Bladder microvascular endothelial cell (primary cell): ENCODE measurements around the gene TSC2. TPM values are rescaled to one million over a fixed set of nuclear protein-coding genes. Genes with fewer than 3 reads are reported as not detected.

Experiments used
- total RNA-seq: library from RNA; depleted of rRNA; stranded (reverse); fragments of >200 nt; gene quantifications from 2 replicates; pipeline ENCODE4 v1.2.3, GENCODE V29; 2014

Gene TSC2
- total RNA-seq: 32.4 and 79.5 TPM in 2 replicates

GRCh38 chr16:2047330-2048115, at the start of gene TSC2, which contains the start of gene NTHL1:
Gene TSC2, plus strand, starts transcription at chr16:2047985. Its CDS starts 631 bp downstream, at chr16:2048616.
Gene NTHL1, minus strand, starts transcription at chr16:2047834. Its CDS starts 11 bp downstream, at chr16:2047823.

GRCh38 chr16:2009791-2010510, 37.8 kb upstream of the TSC2 start, which contains the start of gene ZNF598:
Gene ZNF598, minus strand, starts transcription at chr16:2009821.

GRCh38 chr16:2019518-2019920, 28.3 kb upstream of the TSC2 start, which contains the start of gene NPW:
Gene NPW, plus strand, starts transcription at chr16:2019785.

GRCh38 chr16:2026461-2027023, 21.2 kb upstream of the TSC2 start, which contains the start of gene NHERF2:
Gene NHERF2, plus strand, starts transcription at chr16:2026902. Its CDS starts 104 bp downstream, at chr16:2027006.

GRCh38 chr16:2135770-2136490, 88.1 kb downstream of the TSC2 start, which contains the start of gene PKD1:
Gene PKD1, minus strand, starts transcription at chr16:2135898. Its CDS starts 209 bp downstream, at chr16:2135689.

Other genes starting within 250 kb of the TSC2 start
- 70.3 and 94.3 TPM in 2 replicates for gene HAGH, start 221.2 kb upstream of the TSC2 start, total RNA-seq
- gene FAHD1, start 220.8 kb upstream of the TSC2 start, total RNA-seq: 70.3 and 124 TPM in 2 replicates
- gene MEIOB, start 175.8 kb upstream of the TSC2 start, total RNA-seq: not detected in 2 replicates
- not detected in 2 replicates for gene HS3ST6, start 129.6 kb upstream of the TSC2 start, total RNA-seq
- gene MSRB1, start 104.8 kb upstream of the TSC2 start, total RNA-seq: 6.5 and 8.7 TPM in 2 replicates
- gene RPL3L, start 93.3 kb upstream of the TSC2 start, total RNA-seq: not detected in 2 replicates
- 133 and 143 TPM in 2 replicates for gene NDUFB10, start 88.4 kb upstream of the TSC2 start, total RNA-seq
- 1,957 and 2,987 TPM in 2 replicates for gene RPS2, start 83.2 kb upstream of the TSC2 start, total RNA-seq
- gene RNF151, start 81.1 kb upstream of the TSC2 start, total RNA-seq: not detected in 2 replicates
- gene TBL3, start 75.9 kb upstream of the TSC2 start, total RNA-seq: 33.7 and 61.0 TPM in 2 replicates
- gene NOXO1, start 66.5 kb upstream of the TSC2 start, total RNA-seq: 0.13 and 0.16 TPM in 2 replicates
- 11.1 and 12.3 TPM in 2 replicates for gene GFER, start 63.8 kb upstream of the TSC2 start, total RNA-seq
- gene SYNGR3, start 58.0 kb upstream of the TSC2 start, total RNA-seq: 0.65 and 2.8 TPM in 2 replicates
- gene ZNF598, start 38.2 kb upstream of the TSC2 start, total RNA-seq: 11.2 and 24.5 TPM in 2 replicates
- 0.16 TPM in 1 of 2 replicates, not detected in the other for gene NPW, start 28.2 kb upstream of the TSC2 start, total RNA-seq
- 52.4 and 55.7 TPM in 2 replicates for gene NHERF2, start 21.1 kb upstream of the TSC2 start, total RNA-seq
- gene NTHL1, start 151 bp upstream of the TSC2 start, total RNA-seq: 23.5 and 61.5 TPM in 2 replicates
- 36.4 and 82.1 TPM in 2 replicates for gene PKD1, start 87.9 kb downstream of the TSC2 start, total RNA-seq
- 0.49 and 0.88 TPM in 2 replicates for gene RAB26, start 100.6 kb downstream of the TSC2 start, total RNA-seq
- gene TRAF7, start 107.8 kb downstream of the TSC2 start, total RNA-seq: 59.9 and 113 TPM in 2 replicates
- 0.50 TPM in 1 of 2 replicates, not detected in the other for gene CASKIN1, start 148.6 kb downstream of the TSC2 start, total RNA-seq
- gene MLST8, start 157.5 kb downstream of the TSC2 start, total RNA-seq: 10.5 and 12.0 TPM in 2 replicates
- 2.1 and 5.0 TPM in 2 replicates for gene BRICD5, start 162.9 kb downstream of the TSC2 start, total RNA-seq
- gene PGP, start 166.9 kb downstream of the TSC2 start, total RNA-seq: 10.7 and 14.7 TPM in 2 replicates
- gene E4F1, start 175.6 kb downstream of the TSC2 start, total RNA-seq: 28.0 and 35.9 TPM in 2 replicates
- 0.32 and 0.63 TPM in 2 replicates for gene DNASE1L2, start 188.5 kb downstream of the TSC2 start, total RNA-seq
- gene ECI1, start 203.6 kb downstream of the TSC2 start, total RNA-seq: 19.2 and 23.5 TPM in 2 replicates
- gene RNPS1, start 220.1 kb downstream of the TSC2 start, total RNA-seq: 42.6 and 62.1 TPM in 2 replicates